Inferior parietal cortex (tissue), 1 donor: ENCODE measurements around the gene OSBPL8.
"Not testable (repeated sequence)": the region's sequence is repeated elsewhere in the genome, so short reads cannot be mapped to it uniquely, and the experiment has no call there.

Source experiments
- DNase-seq: peaks from one replicate; pipeline ENCODE4 v3.0.0-alpha.2; 2016; ENCODE audit errors: extremely low spot score

Gene OSBPL8

DNA sequence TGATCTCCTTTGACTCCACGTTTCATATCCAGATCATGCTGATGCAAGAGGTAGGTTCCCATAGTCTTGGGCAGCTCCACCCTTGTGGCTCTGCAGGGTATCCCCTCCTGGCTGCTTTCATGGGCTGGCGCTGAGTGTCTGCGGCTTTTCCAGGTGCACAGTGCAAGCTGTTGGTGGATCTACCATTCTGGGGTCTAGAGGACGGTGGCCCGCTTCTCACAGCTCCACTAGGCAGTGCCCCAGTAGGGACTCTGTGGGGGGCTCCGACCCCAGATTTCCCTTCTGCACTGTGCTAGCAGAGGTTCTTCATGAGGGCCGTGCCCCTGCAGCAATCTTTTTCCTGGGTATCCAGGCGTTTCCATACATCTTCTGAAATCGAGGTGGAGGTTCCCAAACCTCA, 199.3 kb downstream of the OSBPL8 start:
- DNase-seq: no peak

GRCh38 chr12:76356071-76356470, 203.5 kb downstream of the OSBPL8 start:
- DNase-seq: no peak

DNA sequence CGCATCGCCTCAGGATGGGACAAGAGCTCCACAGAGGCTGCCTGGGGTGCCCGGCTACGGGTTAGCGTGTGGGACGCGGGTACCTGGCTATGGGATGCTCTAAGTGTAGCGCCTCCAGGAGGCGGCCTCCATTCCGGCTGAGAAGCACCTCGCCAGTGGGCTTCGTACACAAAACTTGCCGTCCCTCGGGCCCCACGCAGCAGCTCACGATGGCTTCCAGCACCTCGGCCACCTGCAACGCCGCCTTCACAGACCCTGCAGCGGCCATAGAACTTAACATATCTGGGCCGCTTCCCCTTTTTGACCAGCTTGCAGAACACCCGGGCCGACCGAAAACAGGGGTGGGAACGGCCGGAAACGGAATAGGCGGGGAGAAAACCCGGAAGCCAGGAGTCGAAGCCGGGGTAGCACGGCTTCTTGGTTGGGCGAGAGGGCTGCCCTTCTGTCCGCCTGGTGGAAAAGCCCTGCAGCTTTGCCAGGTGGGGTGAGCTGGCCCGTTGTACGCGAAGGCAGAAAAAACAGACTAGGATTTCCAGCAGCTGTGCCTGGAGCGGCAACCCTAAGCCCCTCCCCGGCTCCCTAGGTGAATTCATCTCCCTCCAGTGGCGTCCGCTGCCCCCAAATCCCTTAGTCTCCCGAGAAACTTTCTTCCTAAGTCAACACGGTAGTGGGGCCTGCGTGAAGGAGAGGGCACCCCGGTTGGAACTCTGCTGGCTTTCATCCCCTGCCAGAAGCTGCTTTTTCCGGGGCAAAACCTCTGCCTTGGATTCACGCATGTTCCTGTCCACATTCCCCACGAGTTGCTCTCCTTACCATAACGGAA, 211.3 kb downstream of the OSBPL8 start, which contains the start of gene BBS10:
TSS of gene BBS10 (minus strand) at position 337 of the 823 bp plus-strand sequence. CDS start at position 280, 57 bp downstream.
- peak; percentile 91 for DNase-seq

DNA sequence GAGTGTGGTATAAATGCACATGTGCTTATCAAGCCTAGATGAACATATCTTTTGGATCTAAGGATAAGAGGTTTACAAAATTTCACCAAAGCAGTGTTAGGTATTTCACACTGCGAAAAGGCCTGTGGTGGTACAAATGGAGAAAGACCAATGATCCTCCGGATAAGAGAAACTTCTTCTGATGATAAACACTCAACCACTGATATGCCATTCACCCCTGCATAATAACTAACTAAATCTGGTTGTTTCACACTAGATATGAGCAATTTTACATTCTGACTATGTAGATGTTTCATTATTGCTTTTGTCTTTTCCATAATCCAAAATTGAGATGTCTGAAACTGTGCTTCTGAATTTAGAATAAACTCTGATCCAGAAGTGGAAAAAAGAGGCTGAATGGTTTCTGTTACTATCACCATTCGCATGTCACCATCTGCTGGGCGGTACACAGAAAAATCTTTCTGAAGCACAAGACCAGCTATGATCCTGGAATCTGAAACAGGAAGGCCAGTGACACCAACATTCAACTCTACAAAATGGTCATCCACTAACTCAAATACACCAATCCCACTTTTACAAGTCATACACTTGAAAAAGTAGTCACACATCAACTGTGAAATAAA, 212.7 kb downstream of the OSBPL8 start:
- peak; percentile 79 for DNase-seq

- DNase-seq: no peak
Observed at GRCh38 chr12:76346236-76346635, 213.3 kb downstream of the OSBPL8 start.

- DNase-seq: no peak
Observed at GRCh38 chr12:76345569-76345968, 214.0 kb downstream of the OSBPL8 start.

DNA sequence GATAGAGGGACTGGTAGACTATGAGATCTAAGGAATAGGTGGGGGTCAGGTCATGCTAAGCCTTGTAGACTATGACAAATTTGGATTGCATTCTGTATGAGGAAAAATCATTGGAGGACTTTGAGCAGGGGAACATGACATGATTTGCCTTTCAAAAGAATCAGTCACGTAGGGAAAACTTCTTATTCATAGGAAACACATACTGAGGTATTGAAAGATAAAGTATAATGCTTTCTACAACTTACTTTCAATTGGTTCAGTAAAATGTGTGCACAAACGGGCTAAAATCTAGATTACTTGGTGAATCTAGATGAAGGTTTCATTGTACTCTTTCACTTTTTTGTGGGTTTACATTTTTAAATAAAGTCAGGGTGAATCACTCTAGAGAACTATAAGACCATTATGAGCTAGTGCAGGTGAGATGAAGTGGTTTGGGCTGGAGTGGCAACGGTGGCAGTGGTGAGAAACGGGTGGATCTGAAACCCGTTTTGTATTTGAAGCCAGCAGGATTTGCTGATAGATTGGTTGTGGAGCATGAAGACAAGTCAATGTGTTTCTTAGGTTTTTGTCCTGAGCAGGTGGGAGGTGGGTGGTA, 218.0 kb downstream of the OSBPL8 start:
- no peak for DNase-seq

DNA sequence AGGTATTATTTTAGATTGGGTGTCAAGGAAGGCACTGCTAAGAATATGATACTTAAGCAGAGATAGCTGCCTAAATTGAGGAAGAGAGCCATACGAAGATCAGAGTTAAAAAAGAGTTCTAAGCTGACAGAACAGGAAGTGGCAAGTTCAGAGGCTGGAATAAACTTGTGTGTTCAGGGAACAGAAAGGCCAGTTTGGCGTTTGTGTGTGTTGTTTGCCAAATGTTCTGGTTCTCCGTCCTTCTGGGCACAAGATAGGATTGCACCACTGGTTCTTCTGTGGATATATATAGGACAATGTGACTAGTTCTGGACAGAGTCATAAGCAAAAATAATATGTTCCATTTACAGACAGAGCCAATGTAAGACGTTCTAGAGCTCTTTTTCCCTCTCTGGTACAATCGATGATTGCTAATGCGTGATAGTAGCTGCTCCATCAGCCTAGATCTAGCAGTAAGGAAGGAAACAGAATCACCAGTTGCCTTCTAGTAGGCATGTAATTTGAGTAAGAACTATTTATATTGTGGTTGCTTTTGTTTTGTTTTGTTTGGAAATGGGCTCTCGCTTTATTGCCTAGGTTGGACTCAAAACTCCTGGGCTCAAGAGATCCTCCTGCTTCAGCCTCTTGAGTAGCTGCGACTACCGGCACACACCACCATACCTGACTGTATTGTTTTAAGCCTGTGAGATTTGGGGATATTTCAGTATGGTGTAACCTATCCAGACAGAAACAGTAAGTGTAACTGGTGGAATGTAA, 218.7 kb downstream of the OSBPL8 start:
- no peak for DNase-seq

DNA sequence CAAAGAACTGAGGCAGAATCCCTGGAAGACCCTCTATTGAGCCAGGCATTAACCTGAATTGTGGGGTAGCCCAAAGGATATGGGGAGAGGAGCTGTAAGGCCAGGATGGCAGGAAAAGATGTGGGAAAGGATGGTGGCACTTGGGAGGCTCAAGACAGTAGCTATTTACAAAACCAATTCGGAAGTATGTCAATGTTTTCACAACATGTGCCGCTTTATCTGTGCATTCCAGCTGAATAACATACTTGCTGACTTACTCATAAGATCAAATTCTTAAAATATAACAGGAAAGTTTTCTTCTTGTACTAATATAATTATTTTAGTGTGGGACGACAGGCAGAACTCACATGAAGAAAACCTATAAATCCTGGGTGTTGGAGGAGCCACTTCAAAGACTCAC, 222.0 kb downstream of the OSBPL8 start:
- no peak for DNase-seq

DNA sequence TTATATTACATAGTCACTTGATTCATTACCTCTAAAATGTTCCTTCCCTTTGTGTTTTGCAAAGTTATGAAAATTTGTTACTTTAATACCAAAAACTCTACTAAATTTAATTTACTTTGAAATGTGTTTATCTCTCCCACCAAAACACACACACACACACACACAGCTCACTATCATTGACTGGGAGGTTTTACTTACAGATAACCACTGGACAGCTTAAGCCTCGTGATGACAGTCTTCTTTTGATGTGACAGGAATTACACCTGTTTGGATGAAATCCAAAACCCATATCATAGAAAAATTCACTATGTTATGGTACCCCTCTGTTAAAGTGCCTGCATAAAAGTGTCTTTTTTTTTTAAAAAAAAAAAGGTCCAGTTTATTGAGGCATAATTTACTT, 227.0 kb downstream of the OSBPL8 start:
- no peak for DNase-seq

DNA sequence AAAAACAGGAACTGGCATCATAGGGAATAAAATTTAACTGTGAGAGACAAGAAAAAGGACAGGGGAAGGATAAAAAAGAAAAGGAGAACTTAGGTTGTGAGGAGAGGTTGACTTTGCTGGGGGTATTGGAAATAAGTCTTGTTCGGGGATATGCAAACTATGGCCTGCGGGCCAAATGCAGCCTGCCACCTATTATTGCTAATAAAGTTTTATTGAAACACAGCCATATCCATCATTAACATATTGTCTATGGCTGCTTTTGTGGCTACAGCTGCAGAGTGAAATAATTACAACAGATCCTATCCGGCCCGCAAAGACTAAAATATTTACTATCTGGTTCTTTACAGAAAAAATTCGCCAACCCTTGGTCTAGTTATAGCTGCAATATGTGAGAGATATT, 230.0 kb downstream of the OSBPL8 start:
- DNase-seq: no peak

- DNase-seq: no peak
Observed at GRCh38 chr12:76329159-76329558, 230.4 kb downstream of the OSBPL8 start.

DNA sequence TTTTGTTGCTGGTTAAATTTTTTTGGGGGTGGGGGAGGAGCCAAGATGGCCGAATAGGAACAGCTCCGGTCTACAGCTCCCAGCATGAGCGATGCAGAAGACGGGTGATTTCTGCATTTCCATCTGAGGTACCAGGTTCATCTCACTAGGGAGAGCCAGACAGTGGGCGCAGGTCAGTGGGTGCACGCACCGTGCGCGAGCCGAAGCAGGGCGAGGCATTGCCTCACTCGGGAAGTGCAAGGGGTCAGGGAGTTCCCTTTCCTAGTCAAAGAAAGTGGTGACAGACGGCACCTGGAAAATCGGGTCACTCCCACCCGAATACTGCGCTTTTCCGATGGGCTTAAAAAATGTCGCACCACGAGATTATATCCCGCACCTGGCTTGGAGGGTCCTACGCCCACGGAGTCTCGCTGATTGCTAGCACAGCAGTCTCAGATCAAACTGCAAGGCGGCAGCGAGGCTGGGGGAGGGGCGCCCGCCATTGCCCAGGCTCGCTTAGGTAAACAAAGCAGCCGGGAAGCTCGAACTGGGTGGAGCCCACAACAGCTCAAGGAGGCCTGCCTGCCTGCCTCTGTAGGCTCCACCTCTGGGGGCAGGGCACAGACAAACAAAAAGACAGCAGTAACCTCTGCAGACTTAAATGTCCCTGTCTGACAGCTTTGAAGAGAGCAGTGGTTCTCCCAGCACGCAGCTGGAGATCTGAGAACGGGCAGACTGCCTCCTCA, 239.8 kb downstream of the OSBPL8 start:
- not testable (repeated sequence) for DNase-seq

DNA sequence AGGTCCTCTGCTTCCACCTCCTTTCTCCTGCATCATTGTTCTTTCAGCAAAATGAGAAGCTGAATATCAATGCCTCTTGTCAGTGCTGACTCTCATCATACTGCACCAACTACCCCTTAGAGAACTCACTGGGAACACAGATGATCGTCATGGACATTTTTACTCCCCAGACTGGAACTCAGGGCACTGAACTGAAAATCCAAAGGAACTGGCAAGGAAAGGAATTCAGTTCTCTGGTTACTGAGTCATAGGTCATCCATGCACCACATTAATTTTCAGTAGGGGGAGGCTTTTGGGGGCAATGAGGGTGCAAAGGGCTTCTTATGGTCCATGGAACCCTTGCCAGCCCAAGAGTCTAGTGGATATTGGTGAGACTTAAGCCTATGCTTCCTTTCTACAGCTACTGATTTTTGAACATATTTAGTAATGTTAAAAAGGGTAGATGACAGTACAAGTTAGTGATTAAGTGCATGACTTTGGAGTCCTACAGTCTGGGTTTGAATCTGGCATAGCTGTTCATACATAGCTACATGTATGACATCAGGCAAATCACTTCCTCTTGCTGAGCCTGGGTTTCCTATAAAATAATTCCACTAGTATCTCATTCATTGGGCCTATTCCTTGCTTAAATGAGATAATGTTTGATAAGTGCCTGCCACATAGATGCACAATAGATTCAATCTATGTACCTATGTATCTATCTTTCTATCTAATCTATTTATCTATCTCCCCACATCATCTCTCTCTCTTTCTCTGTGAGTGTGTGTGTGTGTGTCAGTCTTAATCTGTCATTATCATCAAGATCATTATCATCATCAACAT, 240.6 kb downstream of the OSBPL8 start:
- no peak for DNase-seq

DNA sequence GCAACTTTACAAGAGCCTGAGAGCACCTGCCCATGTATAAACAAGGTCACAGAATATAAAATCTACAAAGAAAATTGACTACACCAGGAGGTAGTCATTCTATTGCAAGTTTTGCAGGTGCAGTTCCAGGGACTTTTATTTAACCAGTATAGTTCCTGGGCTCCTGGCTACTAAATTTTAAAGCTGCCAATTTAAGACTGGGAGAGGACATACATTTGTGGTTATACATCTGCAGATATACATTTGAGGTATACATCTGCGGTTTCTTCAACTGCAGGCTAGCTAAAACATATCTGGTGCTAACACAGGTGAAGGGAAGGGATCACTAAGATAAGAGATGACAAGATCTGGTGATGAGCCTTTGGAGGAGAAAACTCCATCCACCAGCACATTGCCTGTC, 241.6 kb downstream of the OSBPL8 start:
- no peak for DNase-seq

DNA sequence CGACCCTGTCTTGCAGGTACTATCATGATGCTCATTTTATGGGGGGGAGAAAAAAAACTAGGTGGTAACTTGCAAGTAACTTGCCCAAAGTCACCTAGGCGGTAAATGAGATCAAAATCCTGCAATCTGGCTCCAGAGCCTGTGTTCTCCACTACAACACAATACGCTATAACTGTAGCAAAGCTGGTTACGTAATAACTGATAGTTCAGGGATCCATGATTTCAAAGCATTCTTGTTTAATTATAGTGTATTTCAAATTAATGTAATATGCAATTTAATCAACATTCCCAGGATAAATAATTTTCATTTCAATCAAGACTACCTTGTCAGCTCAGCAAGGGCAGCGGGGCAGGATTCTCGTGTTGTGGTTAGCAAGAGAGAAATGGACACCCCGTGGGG, 243.1 kb downstream of the OSBPL8 start:
- no peak for DNase-seq

DNA sequence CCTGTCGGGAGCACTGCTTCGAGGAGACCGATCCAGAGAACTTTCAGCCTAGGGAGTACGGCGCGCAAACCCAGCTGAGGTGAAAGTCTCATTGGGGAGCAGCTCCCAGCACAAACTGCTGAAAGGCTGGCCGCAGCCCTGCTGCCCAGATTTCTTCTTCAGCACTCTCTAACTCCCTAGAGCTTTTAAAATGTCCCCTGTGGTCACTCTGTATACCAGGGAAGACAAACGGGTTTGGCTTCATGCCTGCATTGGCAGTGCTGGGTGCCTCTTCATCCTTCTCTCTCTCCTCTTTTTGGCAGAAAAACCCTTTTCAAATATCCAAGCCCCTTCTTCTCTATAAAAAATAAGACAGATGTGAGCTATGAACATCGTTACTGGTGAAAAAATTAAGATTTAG, 246.3 kb downstream of the OSBPL8 start:
- no peak for DNase-seq

- DNase-seq: no peak
Observed at GRCh38 chr12:76312315-76312714, 247.3 kb downstream of the OSBPL8 start.

GRCh38 chr12:76311796-76312195, 247.8 kb downstream of the OSBPL8 start:
- DNase-seq: peak; percentile 17

GRCh38 chr12:76310110-76310509, 249.5 kb downstream of the OSBPL8 start:
- DNase-seq: no peak

GRCh38 chr12:76308866-76309265, 250.7 kb downstream of the OSBPL8 start:
- no peak for DNase-seq
